PC-9 (cell line): ENCODE results near the gene ANO2. TPM values are rescaled to one million over a fixed set of nuclear protein-coding genes. Genes with fewer than 3 reads are reported as not detected.

ENCODE experiments used
- BruUV-seq: library from RNA; stranded (reverse); fragments of 400-500 nt; replicated peaks from 2 replicates; lab custom pipeline; 2021; lab: Mats Ljungman, UMichigan
- CTCF ChIA-PET: fragments of 300-600 bp; sonication (Branson Sonifier 250); formaldehyde crosslinking; loops from one replicate; lab custom pipeline; 2022; ENCODE audit warnings: antibody characterized with exemption; lab: Charles Lee
- POLR2A ChIA-PET: fragments of 300-600 bp; sonication (Branson Sonifier 250); formaldehyde crosslinking; loops from one replicate; lab custom pipeline; 2022; ENCODE audit warnings: antibody characterized with exemption; ENCODE audit not compliant: unreplicated experiment; lab: Charles Lee
- DNase-seq, 2 experiments: peaks; one replicate each; pipeline versions ENCODE4 v3.0.0 to v3.0.0-alpha.2; 2015 to 2022; ENCODE audit warnings: mixed read lengths in 1 of 2
- H2AFZ ChIP-seq: fragments of 200-600 bp; sonication (generic); 2 replicates; pipeline ENCODE4 v1.8.1; 2017; ENCODE audit warnings: antibody characterized with exemption
- H3F3A ChIP-seq: fragments of 200-600 bp; sonication (generic); 2 replicates; pipeline ENCODE4 v1.8.1; 2017; ENCODE audit warnings: antibody characterized with exemption, mild to moderate bottlenecking, low read depth; ENCODE audit not compliant: insufficient read depth
- H3K27ac ChIP-seq: fragments of 200-600 bp; sonication (generic); 2 replicates; pipeline ENCODE4 v1.6.1; 2016; ENCODE audit warnings: mixed run types
- H3K27me3 ChIP-seq: fragments of 200-600 bp; sonication (generic); 2 replicates; pipeline ENCODE4 v1.6.1; 2016; ENCODE audit warnings: low read depth, mixed run types; ENCODE audit not compliant: insufficient read depth
- H3K36me3 ChIP-seq: fragments of 200-600 bp; sonication (generic); 2 replicates; pipeline ENCODE4 v1.6.1; 2016; ENCODE audit warnings: low read depth, mixed run types
- H3K4me1 ChIP-seq: fragments of 200-600 bp; sonication (generic); replicated peaks from 2 replicates; pipeline ENCODE4 v1.6.1; 2016; ENCODE audit warnings: mixed run types; ENCODE audit not compliant: insufficient read depth
- H3K4me2 ChIP-seq: fragments of 200-600 bp; sonication (generic); 2 replicates; pipeline ENCODE4 v1.6.1; 2017; ENCODE audit warnings: mixed run types
- H3K4me3 ChIP-seq: fragments of 200-600 bp; sonication (generic); 2 replicates; pipeline ENCODE4 v1.6.1; 2016; ENCODE audit warnings: mixed run types
- H3K79me2 ChIP-seq: fragments of 200-600 bp; sonication (generic); 2 replicates; pipeline ENCODE4 v1.6.1; 2017; ENCODE audit warnings: low read depth, mixed run types
- H3K9me2 ChIP-seq: fragments of 200-600 bp; sonication (generic); 2 replicates; pipeline ENCODE4 v1.8.1; 2017; ENCODE audit warnings: mild to moderate bottlenecking; ENCODE audit not compliant: insufficient read depth
- H3K9me3 ChIP-seq: fragments of 200-600 bp; sonication (generic); 2 replicates; pipeline ENCODE4 v1.8.1; 2016; ENCODE audit warnings: low read depth; ENCODE audit not compliant: insufficient read depth
- H4K20me1 ChIP-seq: fragments of 200-600 bp; sonication (generic); 2 replicates; pipeline ENCODE4 v1.8.1; 2017; ENCODE audit not compliant: insufficient read depth
- CTCF ChIP-seq: fragments of 200-600 bp; sonication (generic); conservative IDR thresholded peaks from 2 replicates; pipeline ENCODE4 v1.6.1; 2017; ENCODE audit warnings: mixed run types, antibody characterized with exemption, mild to moderate bottlenecking, moderate library complexity
- EZH2 ChIP-seq: fragments of 200-600 bp; sonication (generic); IDR thresholded peaks from 2 replicates; pipeline ENCODE4 v1.8.0; 2017; ENCODE audit warnings: antibody characterized with exemption, low read depth
- intact Hi-C: fragments of 100-400 bp; cut with micrococcal nuclease; formaldehyde crosslinking; loops from one replicate; pipeline ENCODE4 v1.10.0; 2022; ENCODE audit not compliant: unreplicated experiment
- total RNA-seq: library from RNA; stranded (reverse); gene quantifications from 2 replicates; pipeline ENCODE4 v1.2.3, GENCODE V29; 2021

ANO2 gene
- total RNA-seq, 1 experiment from 2014 or later: not detected

GRCh38 chr12:5905757-5906156 lies 39.3 kb downstream of the ANO2 start:
- Histone ChIP-seq H3K79me2 (no peaks in the 10 kb centered on the region), H4K20me1 (no peaks in the 10 kb centered on the region), H3F3A (no peaks in the 10 kb centered on the region), H3K4me3 (no peak overlapping the region), H3K27ac (no peak overlapping the region), H3K4me1 (no peaks in the 10 kb centered on the region), H3K4me2 (no peak overlapping the region), H3K9me2 (no peaks in the 10 kb centered on the region), H3K9me3 (no peaks in the 10 kb centered on the region), H2AFZ (no peak overlapping the region), H3K27me3 (peaks cover 83% of the 10 kb centered on the region), H3K36me3 (no peaks in the 10 kb centered on the region)
- CTCF ChIA-PET: no interaction called here
- intact Hi-C loops: no loop called here
- no peak for DNase-seq
- no TSS peak for BruUV-seq
- no peak for TF ChIP-seq CTCF
- TF ChIP-seq EZH2: no peak
- POLR2A ChIA-PET: interaction anchor here (0.5 kb wide), 1 partner anchor 558 kb away, joined by 5 read pairs; no protein-coding TSS in a partner anchor

- no peak for DNase-seq
- CTCF ChIA-PET: no interaction called here
- Histone ChIP-seq H3K4me3 (no peak overlapping the region), H3K36me3 (no peaks in the 10 kb centered on the region), H3F3A (no peaks in the 10 kb centered on the region), H3K27ac (no peak overlapping the region), H3K9me3 (no peaks in the 10 kb centered on the region), H3K4me2 (no peak overlapping the region), H3K79me2 (no peaks in the 10 kb centered on the region), H3K27me3 (peaks cover 83% of the 10 kb centered on the region), H3K4me1 (no peaks in the 10 kb centered on the region), H4K20me1 (no peaks in the 10 kb centered on the region), H3K9me2 (no peaks in the 10 kb centered on the region), H2AFZ (no peak overlapping the region)
- intact Hi-C loops: no loop called here
- POLR2A ChIA-PET: no interaction called here
- BruUV-seq: no TSS peak
- TF ChIP-seq EZH2 (no peak), CTCF (no peak)
Measured at GRCh38 chr12:5904969-5905368, 40.1 kb downstream of the ANO2 start.

GRCh38 chr12:5904441-5904840 lies 40.6 kb downstream of the ANO2 start:
- Histone ChIP-seq H3K4me2 (no peak overlapping the region), H3K9me3 (no peaks in the 10 kb centered on the region), H3K27me3 (peaks cover 83% of the 10 kb centered on the region), H2AFZ (no peak overlapping the region), H3K4me3 (no peak overlapping the region), H3K36me3 (no peaks in the 10 kb centered on the region), H3F3A (no peaks in the 10 kb centered on the region), H3K79me2 (no peaks in the 10 kb centered on the region), H3K9me2 (no peaks in the 10 kb centered on the region), H3K27ac (no peak overlapping the region), H4K20me1 (no peaks in the 10 kb centered on the region), H3K4me1 (no peaks in the 10 kb centered on the region)
- no peak for DNase-seq
- intact Hi-C loops: no loop called here
- BruUV-seq: no TSS peak
- POLR2A ChIA-PET: no interaction called here
- CTCF ChIA-PET: no interaction called here
- no peak for TF ChIP-seq EZH2
- no peak for TF ChIP-seq CTCF
